Keratinocyte (primary cell): ENCODE measurements around the gene POLD2. TPM values are rescaled to one million over a fixed set of nuclear protein-coding genes. Genes with fewer than 3 reads are reported as not detected.

Experiments used
- DNase-seq: peaks from one replicate; pipeline ENCODE4 v3.0.0-alpha.2; 2011; ENCODE audit warnings: low read depth, missing footprints, low spot score
- FAIRE-seq: peaks from 2 replicates; lab custom pipeline; 2011; peaks lifted over from hg19 to GRCh38; lab: Jason Lieb, UNC
- H2AFZ ChIP-seq: 2 replicates; pipeline ENCODE4 v1.6.0; 2012; ENCODE audit warnings: low read length, control low read depth, inconsistent platforms; ENCODE audit not compliant: control insufficient read depth
- H3K27ac ChIP-seq: 2 replicates; pipeline ENCODE4 v1.5.1; 2011; ENCODE audit warnings: low read length; ENCODE audit not compliant: control insufficient read depth, insufficient read depth
- H3K27me3 ChIP-seq: 3 replicates; pipeline ENCODE4 v1.6.0; 2011; ENCODE audit warnings: low read length; ENCODE audit not compliant: control insufficient read depth, insufficient read depth; ENCODE audit errors: extremely low read depth
- H3K36me3 ChIP-seq, 2 experiments: 2 replicates in 1 of 2; 3 replicates in 1 of 2; pipeline ENCODE4 v1.5.1; 2011; ENCODE audit warnings: low read length in 2 of 2, mild to moderate bottlenecking in 1 of 2; ENCODE audit not compliant: control insufficient read depth in 2 of 2, insufficient read depth in 2 of 2; ENCODE audit errors: extremely low read depth in 1 of 2
- H3K4me1 ChIP-seq: 3 replicates; pipeline ENCODE4 v1.5.1; 2011; ENCODE audit warnings: low read length; ENCODE audit not compliant: control insufficient read depth, insufficient read depth; ENCODE audit errors: extremely low read depth
- H3K4me2 ChIP-seq: 3 replicates; pipeline ENCODE4 v1.6.0; 2011; ENCODE audit warnings: low read depth, low read length; ENCODE audit not compliant: control insufficient read depth, insufficient read depth; ENCODE audit errors: extremely low read depth
- H3K4me3 ChIP-seq, 3 experiments: fragments of 200-600 bp in 1 of 3; sonication (generic) in 1 of 3; 2 replicates in 2 of 3; 3 replicates in 1 of 3; pipeline ENCODE4 v1.5.1; 2011 to 2016; ENCODE audit warnings: low read length in 3 of 3, mild to moderate bottlenecking in 3 of 3, control low read depth in 2 of 3, inconsistent platforms in 1 of 3, low read depth in 1 of 3, mixed read lengths in 1 of 3, mixed run types in 1 of 3, moderate library complexity in 1 of 3; ENCODE audit not compliant: control insufficient read depth in 2 of 3, insufficient read depth in 2 of 3; ENCODE audit errors: extremely low read depth in 1 of 3
- H3K79me2 ChIP-seq: 2 replicates; pipeline ENCODE4 v1.6.0; 2012; ENCODE audit warnings: low read length; ENCODE audit not compliant: control insufficient read depth, insufficient read depth
- H3K9ac ChIP-seq: 3 replicates; pipeline ENCODE4 v1.6.0; 2011; ENCODE audit warnings: low read length; ENCODE audit not compliant: control insufficient read depth, insufficient read depth; ENCODE audit errors: extremely low read depth
- H3K9me1 ChIP-seq: 3 replicates; pipeline ENCODE4 v1.6.0; 2011; ENCODE audit warnings: low read length; ENCODE audit not compliant: control insufficient read depth, insufficient read depth; ENCODE audit errors: extremely low read depth
- H3K9me3 ChIP-seq: 2 replicates; pipeline ENCODE4 v1.5.1; 2012; ENCODE audit warnings: low read depth, low read length; ENCODE audit not compliant: control insufficient read depth
- H4K20me1 ChIP-seq: 3 replicates; pipeline ENCODE4 v1.6.0; 2011; ENCODE audit warnings: low read length; ENCODE audit not compliant: control insufficient read depth, insufficient read depth; ENCODE audit errors: extremely low read depth
- EZH2 ChIP-seq: IDR thresholded peaks from one replicate; pipeline ENCODE4 v1.6.1; 2012; ENCODE audit warnings: inconsistent platforms, mild to moderate bottlenecking, low read length, moderate library complexity
- dilution Hi-C: fragments of 300-500 bp; cut with MboI; formaldehyde crosslinking; loops from one replicate; pipeline ENCODE4 v1.7.0; 2020; ENCODE audit warnings: low sequenced_read_pairs; ENCODE audit not compliant: extremely low pct_ligation_motif_present
- polyA plus RNA-seq, 5 experiments: library from polyadenylated mRNA; depleted of rRNA in 3 of 5; stranded (reverse) in 3 of 5; stranded (forward) in 1 of 5; unstranded in 1 of 5; fragments of >200 nt; gene quantifications; 1 replicate in 1 of 5; 2 replicates in 3 of 5; 3 replicates in 1 of 5; pipeline versions ENCODE4 v1.2.1 to v1.2.3, GENCODE V29; 2011 to 2012; ENCODE audit warnings: missing spikeins in 2 of 5, low read depth in 1 of 5, low replicate concordance in 1 of 5
- TF ChIP-seq, protein P1 (sequence below), 3 experiments: IDR thresholded peaks in 1 of 3; conservative IDR thresholded peaks in 1 of 3; optimal IDR thresholded peaks in 1 of 3; 2 replicates in 2 of 3; 3 replicates in 1 of 3; pipeline versions ENCODE3 to v1.5.1; 2011; ENCODE audit warnings: low read length in 3 of 3, mild to moderate bottlenecking in 3 of 3, moderate library complexity in 2 of 3, control low read depth in 1 of 3, inconsistent platforms in 1 of 3; ENCODE audit not compliant: insufficient read depth in 2 of 3; ENCODE audit errors: extremely low read depth in 1 of 3

POLD2 gene
- polyA plus RNA-seq, 1 donor (not counting 4 experiments of a cell fraction or from before 2014, with no cell fraction given), result 158 TPM

DNA sequence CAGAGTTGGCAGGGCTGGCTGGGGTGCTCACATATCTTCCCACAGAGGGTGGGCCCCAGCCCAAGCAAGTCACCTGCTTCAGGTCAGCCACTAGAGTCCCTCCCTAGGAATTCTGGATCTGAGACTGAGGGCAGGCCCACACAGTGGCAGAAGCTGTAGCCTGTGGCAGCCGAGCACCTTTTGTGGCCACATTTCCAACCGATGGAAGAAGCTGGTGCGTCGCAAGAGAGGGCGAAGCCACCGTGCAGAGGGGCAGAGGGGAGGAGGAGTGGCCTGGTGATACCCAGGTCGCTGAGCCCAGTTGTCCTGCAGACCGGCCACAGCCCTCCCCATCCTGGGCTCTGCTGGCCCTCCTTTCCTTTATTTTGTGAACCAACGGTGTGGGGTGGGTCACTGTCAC is 46.3 kb downstream of the POLD2 start:
- dilution Hi-C loops, result no loop called here
- no peak overlapping the region for H3K4me3 ChIP-seq
- H2AFZ ChIP-seq, result no peak overlapping the region
- H3K27ac ChIP-seq, result no peak overlapping the region
- no peaks in the 10 kb centered on the region for H3K79me2 ChIP-seq
- DNase-seq, result no peak
- no peaks in the 10 kb centered on the region for H4K20me1 ChIP-seq
- TF ChIP-seq EZH2, result no peak
- TF ChIP-seq, protein P1, sequence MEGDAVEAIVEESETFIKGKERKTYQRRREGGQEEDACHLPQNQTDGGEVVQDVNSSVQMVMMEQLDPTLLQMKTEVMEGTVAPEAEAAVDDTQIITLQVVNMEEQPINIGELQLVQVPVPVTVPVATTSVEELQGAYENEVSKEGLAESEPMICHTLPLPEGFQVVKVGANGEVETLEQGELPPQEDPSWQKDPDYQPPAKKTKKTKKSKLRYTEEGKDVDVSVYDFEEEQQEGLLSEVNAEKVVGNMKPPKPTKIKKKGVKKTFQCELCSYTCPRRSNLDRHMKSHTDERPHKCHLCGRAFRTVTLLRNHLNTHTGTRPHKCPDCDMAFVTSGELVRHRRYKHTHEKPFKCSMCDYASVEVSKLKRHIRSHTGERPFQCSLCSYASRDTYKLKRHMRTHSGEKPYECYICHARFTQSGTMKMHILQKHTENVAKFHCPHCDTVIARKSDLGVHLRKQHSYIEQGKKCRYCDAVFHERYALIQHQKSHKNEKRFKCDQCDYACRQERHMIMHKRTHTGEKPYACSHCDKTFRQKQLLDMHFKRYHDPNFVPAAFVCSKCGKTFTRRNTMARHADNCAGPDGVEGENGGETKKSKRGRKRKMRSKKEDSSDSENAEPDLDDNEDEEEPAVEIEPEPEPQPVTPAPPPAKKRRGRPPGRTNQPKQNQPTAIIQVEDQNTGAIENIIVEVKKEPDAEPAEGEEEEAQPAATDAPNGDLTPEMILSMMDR (optimal IDR thresholded peaks at IDR 0.05 in 1 of 3, IDR thresholded peaks at IDR 0.05 in 1 of 3, conservative IDR thresholded peaks at IDR 0.05 in 1 of 3; ENCODE audit: extremely low read depth in 1 of 3, insufficient read depth in 2 of 3, low read length in 3 of 3), result no peak
- H3K9ac ChIP-seq, result no peak overlapping the region
- H3K27me3 ChIP-seq, result no peaks in the 10 kb centered on the region
- H3K9me1 ChIP-seq, result peaks cover 3% of the 10 kb centered on the region
- peaks cover 6 to 27% of the 10 kb centered on the region in 2 experiments for H3K36me3 ChIP-seq
- FAIRE-seq, result no peak
- no peak overlapping the region for H3K4me2 ChIP-seq
- no peaks in the 10 kb centered on the region for H3K9me3 ChIP-seq
- H3K4me1 ChIP-seq, result peaks cover 20% of the 10 kb centered on the region

DNA sequence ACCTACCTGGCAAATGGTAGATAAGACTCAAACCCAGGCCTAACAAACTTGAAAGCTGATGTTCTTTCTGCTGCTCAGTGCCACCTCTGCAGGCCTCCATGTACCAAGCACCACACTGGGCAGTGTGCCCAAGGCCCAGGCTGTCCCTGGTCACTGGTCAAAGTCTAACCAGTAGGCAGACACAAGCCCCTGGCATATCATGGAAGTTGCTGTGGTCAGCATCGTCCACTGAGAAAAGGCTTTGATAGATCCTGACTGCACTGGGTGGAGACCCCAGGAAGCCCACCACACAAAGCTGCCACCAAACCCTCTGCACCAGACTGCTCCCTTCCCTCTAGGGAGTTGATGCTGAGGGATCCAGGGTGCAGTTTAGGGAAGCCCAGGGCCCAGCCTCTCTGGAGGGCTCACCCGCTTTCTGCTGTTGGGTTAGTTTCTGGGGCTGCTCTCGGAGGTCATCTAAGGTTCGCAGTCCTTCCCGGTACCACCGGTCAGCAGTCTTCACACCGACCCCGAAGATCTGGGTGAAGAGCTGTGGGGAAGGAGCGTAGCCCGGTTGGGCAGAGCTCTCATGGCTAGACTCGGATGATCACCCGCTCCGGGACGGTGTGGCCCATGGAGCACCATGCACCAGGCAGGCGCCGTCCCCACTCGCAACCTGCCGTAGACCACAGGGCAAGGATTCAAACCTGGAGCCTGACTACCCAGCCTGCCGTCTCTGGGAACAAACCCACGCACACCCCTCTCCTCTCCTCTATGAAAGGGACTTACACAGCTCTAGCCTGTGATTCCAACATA is 47.0 kb downstream of the POLD2 start:
- TF ChIP-seq, protein P1 (optimal IDR thresholded peaks at IDR 0.05 in 1 of 3, IDR thresholded peaks at IDR 0.05 in 1 of 3, conservative IDR thresholded peaks at IDR 0.05 in 1 of 3; ENCODE audit: extremely low read depth in 1 of 3, insufficient read depth in 2 of 3, low read length in 3 of 3), result no peak
- TF ChIP-seq EZH2, result no peak
- Histone ChIP-seq H2AFZ (no peak overlapping the region), H3K36me3 (peaks cover 6 to 27% of the 10 kb centered on the region in 2 experiments), H3K4me2 (no peak overlapping the region), H3K9me3 (no peaks in the 10 kb centered on the region), H3K27ac (no peak overlapping the region), H3K27me3 (no peaks in the 10 kb centered on the region), H3K79me2 (no peaks in the 10 kb centered on the region), H3K4me1 (peaks cover 28% of the 10 kb centered on the region), H3K4me3 (no peak overlapping the region), H3K9ac (no peak overlapping the region), H3K9me1 (peaks cover 3% of the 10 kb centered on the region), H4K20me1 (no peaks in the 10 kb centered on the region)
- FAIRE-seq (no peak), DNase-seq (no peak)
- dilution Hi-C loops, result no loop called here
